ENCODE measurements around the gene DLG2.

DLG2 gene

GRCh38 chr11:83687787-83688186 is 1939.4 kb downstream of the DLG2 start:
- Mint-ChIP-seq H3K27me3 (peaks cover 6% of the 10 kb centered on the region), H3K4me1 (no peaks in the 10 kb centered on the region), H3K36me3 (no peaks in the 10 kb centered on the region), H3K4me3 (no peak overlapping the region), H3K9me3 (peaks cover 4% of the 10 kb centered on the region), H3K27ac (no peak overlapping the region)

- Mint-ChIP-seq H3K4me1 (no peaks in the 10 kb centered on the region), H3K4me3 (no peak overlapping the region), H3K36me3 (no peaks in the 10 kb centered on the region), H3K9me3 (peaks cover 4% of the 10 kb centered on the region), H3K27me3 (peaks cover 10% of the 10 kb centered on the region), H3K27ac (no peak overlapping the region)
These were observed 1941.4 kb downstream of the DLG2 start for GRCh38 chr11:83685730-83686129.

GRCh38 chr11:83684071-83684470 is 1943.1 kb downstream of the DLG2 start:
- Mint-ChIP-seq H3K4me3 (no peak overlapping the region), H3K36me3 (no peaks in the 10 kb centered on the region), H3K27ac (no peak overlapping the region), H3K4me1 (no peaks in the 10 kb centered on the region), H3K9me3 (peaks cover 4% of the 10 kb centered on the region), H3K27me3 (peaks cover 10% of the 10 kb centered on the region)

- Mint-ChIP-seq H3K4me1 (no peaks in the 10 kb centered on the region), H3K27me3 (peaks cover 4% of the 10 kb centered on the region), H3K36me3 (no peaks in the 10 kb centered on the region), H3K4me3 (no peak overlapping the region), H3K27ac (no peak overlapping the region), H3K9me3 (peaks cover 4% of the 10 kb centered on the region)
These were observed 1944.6 kb downstream of the DLG2 start for GRCh38 chr11:83682611-83682973.

- H3K4me1 Mint-ChIP-seq = no peaks in the 10 kb centered on the region
- no peaks in the 10 kb centered on the region for H3K36me3 Mint-ChIP-seq
These were observed 1945.1 kb downstream of the DLG2 start for GRCh38 chr11:83681906-83682610.

GRCh38 chr11:83681031-83681781 is 1945.9 kb downstream of the DLG2 start:
- Mint-ChIP-seq H3K9me3 (peaks cover 4% of the 10 kb centered on the region), H3K4me1 (no peaks in the 10 kb centered on the region), H3K27me3 (peaks cover 4% of the 10 kb centered on the region), H3K27ac (no peak overlapping the region), H3K36me3 (no peaks in the 10 kb centered on the region), H3K4me3 (no peak overlapping the region)

More at GRCh38 chr11:83681906-83682610, 1945.1 kb downstream of the DLG2 start:
- Mint-ChIP-seq H3K4me3 (no peak overlapping the region), H3K27me3 (peaks cover 4% of the 10 kb centered on the region), H3K27ac (no peak overlapping the region), H3K9me3 (peaks cover 4% of the 10 kb centered on the region)

GRCh38 chr11:83680321-83680720 is 1946.8 kb downstream of the DLG2 start:
- Mint-ChIP-seq H3K4me3 (no peak overlapping the region), H3K4me1 (no peaks in the 10 kb centered on the region)

GRCh38 chr11:83678831-83679584 is 1948.1 kb downstream of the DLG2 start:
- Mint-ChIP-seq H3K9me3 (no peaks in the 10 kb centered on the region), H3K27ac (no peak overlapping the region), H3K4me3 (no peak overlapping the region), H3K36me3 (no peaks in the 10 kb centered on the region), H3K4me1 (no peaks in the 10 kb centered on the region), H3K27me3 (peaks cover 6% of the 10 kb centered on the region)

More at GRCh38 chr11:83680321-83680720, 1946.8 kb downstream of the DLG2 start:
- Mint-ChIP-seq H3K27me3 (peaks cover 6% of the 10 kb centered on the region), H3K36me3 (no peaks in the 10 kb centered on the region), H3K27ac (no peak overlapping the region), H3K9me3 (peaks cover under 1% of the 10 kb centered on the region)

GRCh38 chr11:83677730-83678129 is 1949.4 kb downstream of the DLG2 start:
- Mint-ChIP-seq H3K27me3 (peaks cover 6% of the 10 kb centered on the region), H3K9me3 (no peaks in the 10 kb centered on the region)

GRCh38 chr11:83676056-83676601 is 1951.0 kb downstream of the DLG2 start:
- Mint-ChIP-seq H3K36me3 (no peaks in the 10 kb centered on the region), H3K27me3 (peaks cover 6% of the 10 kb centered on the region), H3K4me1 (no peaks in the 10 kb centered on the region), H3K4me3 (no peak overlapping the region), H3K27ac (no peak overlapping the region), H3K9me3 (no peaks in the 10 kb centered on the region)

More at GRCh38 chr11:83677730-83678129, 1949.4 kb downstream of the DLG2 start:
- H3K27ac Mint-ChIP-seq = no peak overlapping the region
- H3K4me1 Mint-ChIP-seq = no peaks in the 10 kb centered on the region
- H3K36me3 Mint-ChIP-seq = no peaks in the 10 kb centered on the region
- H3K4me3 Mint-ChIP-seq = no peak overlapping the region

GRCh38 chr11:83674102-83674896 is 1952.8 kb downstream of the DLG2 start:
- peaks cover 2% of the 10 kb centered on the region for H3K27me3 Mint-ChIP-seq
- no peaks in the 10 kb centered on the region for H3K9me3 Mint-ChIP-seq
- no peak overlapping the region for H3K4me3 Mint-ChIP-seq
- H3K36me3 Mint-ChIP-seq = no peaks in the 10 kb centered on the region
- H3K27ac Mint-ChIP-seq = no peak overlapping the region
- no peaks in the 10 kb centered on the region for H3K4me1 Mint-ChIP-seq

- Mint-ChIP-seq H3K4me1 (no peaks in the 10 kb centered on the region), H3K9me3 (no peaks in the 10 kb centered on the region), H3K4me3 (no peak overlapping the region), H3K36me3 (no peaks in the 10 kb centered on the region), H3K27me3 (peaks cover 2% of the 10 kb centered on the region), H3K27ac (no peak overlapping the region)
These were observed 1955.9 kb downstream of the DLG2 start for GRCh38 chr11:83671289-83671688.

- Mint-ChIP-seq H3K4me1 (no peaks in the 10 kb centered on the region), H3K36me3 (no peaks in the 10 kb centered on the region), H3K4me3 (no peak overlapping the region), H3K27me3 (no peaks in the 10 kb centered on the region), H3K9me3 (no peaks in the 10 kb centered on the region), H3K27ac (no peak overlapping the region)
These were observed 1961.0 kb downstream of the DLG2 start for GRCh38 chr11:83666149-83666548.

GRCh38 chr11:83663988-83664387 is 1963.2 kb downstream of the DLG2 start:
- Mint-ChIP-seq H3K4me3 (no peak overlapping the region), H3K27me3 (no peaks in the 10 kb centered on the region), H3K9me3 (no peaks in the 10 kb centered on the region), H3K27ac (no peak overlapping the region), H3K4me1 (no peaks in the 10 kb centered on the region), H3K36me3 (no peaks in the 10 kb centered on the region)

- no peaks in the 10 kb centered on the region for H3K36me3 Mint-ChIP-seq
- no peaks in the 10 kb centered on the region for H3K4me1 Mint-ChIP-seq
- no peak overlapping the region for H3K4me3 Mint-ChIP-seq
- H3K27me3 Mint-ChIP-seq = no peaks in the 10 kb centered on the region
- no peaks in the 10 kb centered on the region for H3K9me3 Mint-ChIP-seq
- H3K27ac Mint-ChIP-seq = no peak overlapping the region
These were observed 1963.7 kb downstream of the DLG2 start for GRCh38 chr11:83663446-83663845.

Measured in activated naive CD4-positive, alpha-beta T cell treated with anti-CD3 and anti-CD28 coated beads, Interleukin-2, amount 50 U/mL, for 24 hours (primary cell).